HT1080 (cell line): Measurements from ENCODE around the gene PRR23C. TPM values are rescaled to one million over a fixed set of nuclear protein-coding genes. Genes with fewer than 3 reads are reported as not detected.
"Not testable (repeated sequence)": the region's sequence is repeated elsewhere in the genome, so short reads cannot be mapped to it uniquely, and the experiment has no call there.

Source experiments
- DNase-seq: peaks from one replicate; pipeline ENCODE4 v3.0.0-alpha.2; 2015; ENCODE audit warnings: low read depth
- polyA plus RNA-seq, 2 experiments: library from polyadenylated mRNA; depleted of rRNA; stranded (reverse); fragments of >200 nt; gene quantifications; 2 replicates each; pipeline ENCODE4 v1.2.3, GENCODE V29; 2015
- total RNA-seq: library from RNA; depleted of rRNA; stranded (reverse); fragments of >200 nt; shearing (Covaris generic); gene quantifications from 2 replicates; pipeline ENCODE4 v1.2.3, GENCODE V29; 2014; rRNA removed

Gene PRR23C
- not detected in 2 replicates for total RNA-seq
- polyA plus RNA-seq (2015; cell fraction: cytosol; rRNA removed), result not detected in 2 replicates
- not detected in 2 replicates for polyA plus RNA-seq (2015; cell fraction: nucleus; rRNA removed)

- DNase-seq, result no peak
Observed at GRCh38 chr3:139044366-139045210, at the start of gene PRR23C. Gene PRR23C, minus strand, starts transcription at chr3:139044892. Its CDS starts 272 bp downstream, at chr3:139044620.

GRCh38 chr3:139093840-139094239 is 49.1 kb upstream of the PRR23C start:
- DNase-seq, result no peak

- DNase-seq, result no peak
Observed at GRCh38 chr3:139088462-139089324, 44.0 kb upstream of the PRR23C start.

- no peak for DNase-seq
Observed at GRCh38 chr3:139087621-139088020, 42.9 kb upstream of the PRR23C start.

GRCh38 chr3:139084176-139084575 is 39.5 kb upstream of the PRR23C start:
- no peak for DNase-seq

GRCh38 chr3:139074565-139075115 is 29.9 kb upstream of the PRR23C start:
- DNase-seq, result no peak

GRCh38 chr3:139062918-139063317 is 18.2 kb upstream of the PRR23C start:
- no peak for DNase-seq

GRCh38 chr3:139052802-139053600 is 8.3 kb upstream of the PRR23C start:
- DNase-seq, result no peak

GRCh38 chr3:139043554-139044365 is 932 bp downstream of the PRR23C start:
- no peak for DNase-seq

GRCh38 chr3:139037478-139037877 is 7.2 kb downstream of the PRR23C start:
- DNase-seq, result no peak

GRCh38 chr3:139032326-139033002 is 12.2 kb downstream of the PRR23C start:
- no peak for DNase-seq

GRCh38 chr3:139030576-139030975 is 14.1 kb downstream of the PRR23C start:
- not testable (repeated sequence) for DNase-seq

GRCh38 chr3:139024968-139025367 is 19.7 kb downstream of the PRR23C start:
- no peak for DNase-seq

- DNase-seq, result peak; percentile 23
Observed at GRCh38 chr3:139020868-139021234, 23.8 kb downstream of the PRR23C start, which contains the start of gene PRR23B. Gene PRR23B, minus strand, starts transcription at chr3:139020926. Its CDS starts 265 bp downstream, at chr3:139020661.

- DNase-seq, result no peak
Observed at GRCh38 chr3:139020036-139020867, 24.4 kb downstream of the PRR23C start.

- peak; percentile 11 for DNase-seq
Observed at GRCh38 chr3:139016430-139017048, 28.2 kb downstream of the PRR23C start.

GRCh38 chr3:139006051-139006716 is 38.5 kb downstream of the PRR23C start, which contains the start of gene PRR23A:
Gene PRR23A, minus strand, starts transcription at chr3:139006268. Its CDS starts 0 bp downstream, at chr3:139006268.
- DNase-seq, result no peak
